K562 (cell line): ENCODE results near the gene PPP4R1. TPM values are rescaled to one million over a fixed set of nuclear protein-coding genes. Genes with fewer than 3 reads are reported as not detected.

ENCODE experiments used
- BMI1 ChIP-seq: fragments of 150-350 bp; IDR thresholded peaks from 2 replicates; pipeline ENCODE4 v1.6.1; 2014; ENCODE audit warnings: low read length
- CAMTA2 ChIP-seq: fragments of 250-450 bp; sonication (Bioruptor Pico); conservative IDR thresholded peaks from 2 replicates; pipeline ENCODE4 v1.5.1; 2022
- CBFB ChIP-seq: sonication (generic); formaldehyde crosslinking; IDR thresholded peaks from 2 replicates; pipeline ENCODE4 v1.4.0; 2020; ENCODE audit warnings: mild to moderate bottlenecking, missing genetic modification reagents
- CREB3L1 ChIP-seq: fragments of 450-650 bp; IDR thresholded peaks from 2 replicates; pipeline ENCODE4 v1.6.1; 2014; ENCODE audit warnings: low read depth, mild to moderate bottlenecking, moderate library complexity, borderline replicate concordance
- GABPA ChIP-seq: fragments of 200-800 bp; sonication (Bioruptor generic); conservative IDR thresholded peaks from 2 replicates; pipeline ENCODE4 v1.6.1; 2016; ENCODE audit warnings: low read depth, missing genetic modification characterization, missing compliant biosample characterization
- GATA2 ChIP-seq: sonication (generic); formaldehyde crosslinking; IDR thresholded peaks from 2 replicates; pipeline ENCODE4 v1.4.0; 2020; ENCODE audit warnings: mild to moderate bottlenecking, missing genetic modification reagents
- GTF2A2 ChIP-seq: IDR thresholded peaks from 2 replicates; pipeline ENCODE4 v1.6.1; 2016; ENCODE audit warnings: mild to moderate bottlenecking, missing genetic modification characterization, missing compliant biosample characterization
- HDAC8 ChIP-seq: fragments of 450-650 bp; IDR thresholded peaks from 2 replicates; pipeline ENCODE4 v1.6.1; 2016; ENCODE audit warnings: mild to moderate bottlenecking, missing genetic modification characterization, moderate library complexity, missing compliant biosample characterization
- KDM4B ChIP-seq, 2 experiments: fragments of 450-650 bp in 1 of 2; sonication (generic) in 1 of 2; IDR thresholded peaks; 2 replicates each; pipeline ENCODE4 v1.6.1; 2016 to 2017; ENCODE audit warnings: borderline replicate concordance in 2 of 2, antibody characterized with exemption in 1 of 2, low read depth in 1 of 2, mild to moderate bottlenecking in 1 of 2
- KDM5B ChIP-seq: fragments of 200-600 bp; sonication (generic); IDR thresholded peaks from 2 replicates; pipeline ENCODE4 v1.6.1; 2012; ENCODE audit warnings: low read depth, mild to moderate bottlenecking, moderate library complexity, low read length, control low read depth, inconsistent platforms; ENCODE audit not compliant: insufficient replicate concordance
- LCOR ChIP-seq: sonication (generic); formaldehyde crosslinking; IDR thresholded peaks from 2 replicates; pipeline ENCODE4 v1.8.0; 2022; ENCODE audit warnings: mild to moderate bottlenecking, missing genetic modification reagents
- SIN3A ChIP-seq, 2 experiments: fragments of 150-350 bp in 1 of 2; IDR thresholded peaks; 2 replicates each; pipeline ENCODE4 v1.6.1; 2011 to 2016; ENCODE audit warnings: borderline replicate concordance in 2 of 2, low read depth in 2 of 2, low read length in 2 of 2, mild to moderate bottlenecking in 2 of 2, moderate library complexity in 2 of 2; ENCODE audit not compliant: control insufficient read depth in 1 of 2
- ZC3H8 ChIP-seq: fragments of 450-650 bp; IDR thresholded peaks from 2 replicates; pipeline ENCODE4 v1.6.1; 2017
- ZHX1 ChIP-seq: fragments of 150-350 bp; conservative IDR thresholded peaks from 2 replicates; pipeline ENCODE4 v1.6.1; 2014; ENCODE audit warnings: low read length
- ZNF395 ChIP-seq: fragments of 200-800 bp; sonication (Bioruptor generic); IDR thresholded peaks from 2 replicates; pipeline ENCODE4 v1.6.1; 2017; ENCODE audit warnings: missing genetic modification characterization, missing compliant biosample characterization
- ZNF41 ChIP-seq: fragments of 250-450 bp; sonication (Bioruptor Pico); conservative IDR thresholded peaks from 2 replicates; pipeline ENCODE4 v1.4.0; 2020; ENCODE audit warnings: mild to moderate bottlenecking
- ZNF592 ChIP-seq: fragments of 450-650 bp; IDR thresholded peaks from 2 replicates; pipeline ENCODE4 v1.6.1; 2017; ENCODE audit warnings: antibody characterized with exemption, mild to moderate bottlenecking
- polyA plus RNA-seq, 8 experiments: library from polyadenylated mRNA; depleted of rRNA in 4 of 8; stranded (reverse) in 5 of 8; unstranded in 3 of 8; fragments of >200 nt; fragmentation: Nextera tagmentation in 2 of 8; fragmentation: Illumina TruSeq in 1 of 8; extraction: Ambion mirVana in 2 of 8; extraction: Trizol in 1 of 8; gene quantifications; 2 replicates each; pipeline versions ENCODE4 v1.2.1 to v1.2.3, GENCODE V29; 2011 to 2014; ENCODE audit warnings: inconsistent platforms in 1 of 8, missing spikeins in 1 of 8
- total RNA-seq, 7 experiments: library from RNA; depleted of rRNA in 6 of 7; stranded (reverse); fragments of >200 nt in 6 of 7; fragmentation: Illumina TruSeq in 2 of 7; extraction: Trizol in 2 of 7; gene quantifications; 2 replicates each; pipeline versions ENCODE4 v1.2.1 to v1.2.3, GENCODE V29; 2011 to 2021; ENCODE audit warnings: low replicate concordance in 1 of 7

Gene PPP4R1
- total and polyA plus RNA-seq, 9 of the 15 experiments (the other 6 are each of a cell fraction or from before 2014, with no cell fraction given) = 23.5 to 136 (median 84.5) TPM

GRCh38 chr18:9613550-9614400 is 584 bp downstream of the PPP4R1 start (continued):
- TF ChIP-seq ZHX1 (no peak), KDM4B (IDR thresholded peaks at IDR 0.05; ENCODE audit: borderline replicate concordance in 2 of 2, low read depth in 1 of 2) (0 out of 4 replicates have a peak, but pooled peaks of 1 of the 2 experiments have one; percentile 53), ZC3H8 (no peak), KDM5B (peak; percentile 40), GTF2A2 (tag) (no peak), LCOR (CRISPR knock-in tag) (no peak), SIN3A (IDR thresholded peaks at IDR 0.05; ENCODE audit: borderline replicate concordance in 2 of 2, control insufficient read depth in 1 of 2, low read depth in 2 of 2, low read length in 2 of 2) (0 out of 4 replicates have a peak, but pooled peaks of 1 of the 2 experiments have one; percentile 38), GABPA (tag) (peak; percentile 65), CAMTA2 (CRISPR knock-in tag) (no peak), CREB3L1 (no peak), GATA2 (CRISPR knock-in tag) (no peak), HDAC8 (tag) (no peak), ZNF41 (CRISPR knock-in tag) (no peak), BMI1 (no peak), ZNF395 (no peak), CBFB (no peak), ZNF592 (0 out of 2 replicates have a peak, but pooled peaks have one; percentile 15)
